ENCODE data around the gene EPB41.
"Not testable (repeated sequence)": the region's sequence is repeated elsewhere in the genome, so short reads cannot be mapped to it uniquely, and the experiment has no call there.

The EPB41 gene

DNA sequence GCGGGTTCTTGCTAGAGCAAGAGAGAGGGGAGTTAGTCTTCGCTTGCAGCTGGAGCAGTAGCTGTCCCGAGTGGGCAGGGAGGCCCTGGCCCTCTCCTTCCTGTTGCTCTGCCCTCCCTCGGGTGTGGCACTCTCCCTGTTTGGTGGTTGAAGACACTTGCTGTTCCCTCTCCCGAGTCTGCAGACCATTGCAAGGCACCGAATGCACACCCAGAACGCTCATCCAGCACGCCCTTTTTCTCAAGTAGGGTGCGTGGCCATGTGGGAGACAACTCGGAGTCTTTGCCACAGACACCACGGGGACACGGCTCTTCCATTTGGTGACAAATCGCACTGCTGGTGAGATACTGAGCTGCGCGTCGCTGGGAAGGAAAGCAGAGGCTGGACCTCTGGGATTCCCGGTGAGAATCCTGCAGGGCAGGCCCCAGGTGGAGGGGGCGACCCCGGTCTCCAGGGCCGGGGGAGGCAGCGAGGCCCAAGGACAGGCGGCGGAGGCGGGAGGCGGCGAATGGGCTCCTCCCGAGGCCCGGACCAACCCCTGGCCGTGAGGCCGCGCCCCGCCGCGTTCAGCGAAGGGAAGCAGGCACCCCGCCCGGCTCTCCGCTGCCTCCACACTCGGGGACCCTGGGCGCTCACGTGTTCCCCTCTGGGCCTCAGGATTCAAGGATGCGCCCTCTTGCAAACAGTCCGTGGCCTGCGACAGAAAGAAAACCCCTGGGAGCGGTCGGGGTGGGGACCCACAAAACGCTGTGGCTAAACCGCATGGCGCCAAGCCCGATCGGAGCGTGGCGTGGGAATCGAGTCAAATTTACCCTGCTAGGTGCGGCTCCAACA, 219.7 kb downstream of the EPB41 start:
- no peak for DNase-seq (ENCODE audit: low spot score)

GRCh38 chr1:29134695-29135028, 220.3 kb downstream of the EPB41 start:
- no peak for DNase-seq (ENCODE audit: low spot score)

- DNase-seq (ENCODE audit: low spot score), result peak; percentile 50
Measured at GRCh38 chr1:29136391-29136915, 222.1 kb downstream of the EPB41 start.

GRCh38 chr1:29142714-29143113, 228.3 kb downstream of the EPB41 start:
- no peak for DNase-seq (ENCODE audit: low spot score)

GRCh38 chr1:29144178-29144577, 229.8 kb downstream of the EPB41 start:
- DNase-seq (ENCODE audit: low spot score), result no peak

- DNase-seq (ENCODE audit: low spot score), result peak; percentile 74
Measured at GRCh38 chr1:29145739-29146437, 231.5 kb downstream of the EPB41 start.

GRCh38 chr1:29148656-29149491, 234.5 kb downstream of the EPB41 start:
- DNase-seq (ENCODE audit: low spot score), result no peak

DNA sequence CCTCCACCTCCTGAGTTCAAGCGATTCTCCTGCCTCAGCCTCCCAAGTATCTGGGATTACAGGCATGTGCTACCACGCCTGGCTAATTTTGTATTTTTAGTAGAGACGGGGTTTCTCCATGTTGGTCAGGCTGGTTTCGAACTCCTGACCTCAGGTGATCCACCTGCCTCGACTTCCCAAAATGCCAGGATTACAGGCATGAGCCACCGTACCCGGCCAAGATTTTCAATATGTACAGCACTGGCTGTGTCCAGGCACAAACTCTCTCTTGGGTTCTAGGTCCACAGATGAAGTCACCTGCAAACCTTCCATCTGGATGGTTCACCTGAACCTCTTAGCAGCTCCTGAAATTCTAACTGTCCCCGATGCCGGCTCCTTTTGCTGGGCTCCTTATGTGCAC, 236.0 kb downstream of the EPB41 start:
- DNase-seq (ENCODE audit: low spot score), result not testable (repeated sequence)

DNA sequence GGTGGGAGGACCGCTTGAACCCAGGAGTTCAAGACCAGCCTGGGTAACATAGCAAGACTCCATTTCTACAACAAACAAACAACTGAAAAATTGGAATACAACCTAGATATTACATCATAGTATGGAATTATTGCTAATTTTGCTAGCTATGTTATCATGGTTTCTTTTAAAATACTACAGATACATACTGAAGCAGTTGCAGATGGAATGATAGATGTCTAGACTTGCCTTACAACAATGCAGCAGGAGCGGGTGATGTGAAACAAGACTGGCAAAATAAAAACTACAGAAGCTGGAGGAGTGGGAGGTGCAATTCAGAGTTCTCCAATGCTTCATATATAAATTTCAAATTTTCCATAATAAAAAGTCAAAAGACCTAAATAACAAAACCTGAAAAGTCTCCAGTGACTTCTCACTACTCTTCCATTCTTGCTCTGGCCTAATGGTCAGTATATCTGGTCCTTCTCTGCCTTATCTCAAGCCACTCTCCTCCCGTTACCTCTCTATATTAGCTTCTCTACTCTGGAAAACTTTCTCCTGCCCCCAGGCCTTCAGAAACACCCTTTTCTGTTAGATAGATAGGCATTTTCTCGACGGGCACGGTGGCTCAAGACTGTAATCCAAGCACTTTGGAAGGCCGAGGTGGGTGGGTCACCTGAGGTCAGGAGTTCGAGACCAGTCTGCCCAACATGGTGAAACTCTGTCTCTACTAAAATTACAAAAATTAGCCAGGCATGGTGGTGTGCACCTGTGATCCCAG, 237.9 kb downstream of the EPB41 start:
- no peak for DNase-seq (ENCODE audit: low spot score)

GRCh38 chr1:29156543-29157268, 242.3 kb downstream of the EPB41 start:
- DNase-seq (ENCODE audit: low spot score), result no peak

GRCh38 chr1:29157269-29157601, 242.9 kb downstream of the EPB41 start:
- DNase-seq (ENCODE audit: low spot score), result no peak

DNA sequence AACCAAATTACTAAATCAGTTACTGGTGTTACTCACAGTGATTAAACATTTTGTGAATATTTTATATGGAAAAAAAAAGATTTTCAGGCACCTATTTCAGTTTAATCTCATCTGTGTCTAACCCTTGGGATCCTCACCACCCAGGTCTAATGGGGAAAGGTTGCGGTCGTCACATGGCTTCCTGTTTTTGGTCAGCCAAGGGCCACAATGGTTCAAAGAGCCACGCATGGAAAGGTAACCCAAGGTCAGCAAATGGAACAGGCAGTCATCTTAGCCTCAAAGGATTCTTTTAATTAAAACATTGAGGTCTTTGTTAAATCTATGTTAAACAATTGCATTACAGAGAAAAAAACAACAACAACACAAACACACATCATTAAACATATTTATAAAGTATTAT, 245.4 kb downstream of the EPB41 start:
- DNase-seq (ENCODE audit: low spot score), result no peak

DNA sequence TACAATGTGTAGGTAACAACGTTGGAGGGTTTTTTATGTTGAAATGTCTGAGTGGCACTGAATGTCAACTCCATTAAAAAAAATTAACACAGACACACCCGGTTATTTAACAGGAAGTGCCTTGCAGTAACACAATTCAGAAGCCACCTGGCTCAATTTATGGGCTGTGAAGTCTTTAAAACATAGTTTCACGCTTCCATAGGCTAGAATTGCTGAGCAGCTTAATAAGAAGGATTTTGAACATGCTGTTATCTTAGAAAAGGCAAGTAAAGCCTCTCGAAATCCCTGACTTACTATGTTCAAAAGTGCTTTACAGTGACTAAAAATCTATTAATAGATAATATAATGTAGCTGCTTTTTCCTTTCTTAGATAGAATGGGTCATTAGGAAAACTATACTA, 247.7 kb downstream of the EPB41 start:
- DNase-seq (ENCODE audit: low spot score), result no peak

GRCh38 chr1:29162476-29163138, 248.2 kb downstream of the EPB41 start:
- DNase-seq (ENCODE audit: low spot score), result peak; percentile 58

GRCh38 chr1:29164588-29164987, 250.2 kb downstream of the EPB41 start:
- DNase-seq (ENCODE audit: low spot score), result no peak

GRCh38 chr1:29166291-29166878, 252.0 kb downstream of the EPB41 start:
- DNase-seq (ENCODE audit: low spot score), result no peak

DNA sequence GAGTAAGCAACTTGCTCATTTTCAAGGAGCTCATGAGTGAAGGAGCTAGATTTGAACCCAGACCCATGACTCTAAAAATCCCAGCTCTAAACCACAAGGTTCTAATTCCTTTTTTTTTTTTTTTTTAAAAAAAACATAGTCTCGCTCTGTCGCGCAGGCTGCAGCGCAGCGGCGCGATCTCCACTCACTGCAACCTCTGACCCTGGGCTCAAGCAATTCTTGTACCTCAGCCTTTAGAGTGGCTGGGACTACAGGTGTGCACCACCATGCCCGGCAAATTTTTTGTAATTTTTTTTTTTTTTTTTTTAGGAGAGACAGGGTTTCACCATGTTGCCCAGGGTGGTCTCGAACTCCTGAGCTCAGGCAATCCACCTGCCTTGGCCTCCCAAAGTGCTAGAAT, 253.5 kb downstream of the EPB41 start:
- no peak for DNase-seq (ENCODE audit: low spot score)
